Neural progenitor cell (in vitro differentiated cells): ENCODE data around the gene CARD19.
"Not testable (repeated sequence)": the region's sequence is repeated elsewhere in the genome, so short reads cannot be mapped to it uniquely, and the experiment has no call there.

Source experiments
- EZH2 ChIP-seq: fragments of 200-600 bp; sonication (generic); IDR thresholded peaks from 2 replicates; pipeline ENCODE4 v1.6.1; 2017; ENCODE audit warnings: antibody characterized with exemption, mild to moderate bottlenecking, moderate library complexity
- EZH2phosphoT487 ChIP-seq: fragments of 200-600 bp; sonication (generic); IDR thresholded peaks from 2 replicates; pipeline ENCODE4 v1.6.1; 2017; ENCODE audit warnings: antibody characterized with exemption
- TF ChIP-seq, protein P1 (sequence below): fragments of 200-600 bp; sonication (generic); IDR thresholded peaks from 2 replicates; pipeline ENCODE4 v1.5.1; 2017; ENCODE audit warnings: antibody characterized with exemption, mild to moderate bottlenecking

DNA sequence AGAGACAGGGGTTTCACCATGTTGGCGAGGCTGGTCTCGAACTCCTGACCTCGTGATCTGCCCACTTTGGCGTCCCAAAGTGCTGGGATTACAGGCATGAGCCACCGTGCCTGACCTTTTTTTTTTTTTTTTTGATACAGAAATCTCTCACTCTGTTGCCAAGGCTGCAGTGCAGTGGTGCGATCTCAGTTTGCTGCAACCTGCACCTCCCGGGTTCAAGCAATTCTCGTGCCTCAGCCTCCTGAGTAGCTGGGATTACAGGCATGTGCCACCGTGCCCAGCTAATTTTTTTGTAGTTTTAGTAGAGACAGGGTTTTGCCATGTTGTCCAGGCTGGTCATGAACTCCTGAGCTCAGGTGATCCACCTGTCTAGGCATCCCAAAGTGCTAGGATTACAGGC lies 21.5 kb downstream of the CARD19 start:
- TF ChIP-seq, protein P1, sequence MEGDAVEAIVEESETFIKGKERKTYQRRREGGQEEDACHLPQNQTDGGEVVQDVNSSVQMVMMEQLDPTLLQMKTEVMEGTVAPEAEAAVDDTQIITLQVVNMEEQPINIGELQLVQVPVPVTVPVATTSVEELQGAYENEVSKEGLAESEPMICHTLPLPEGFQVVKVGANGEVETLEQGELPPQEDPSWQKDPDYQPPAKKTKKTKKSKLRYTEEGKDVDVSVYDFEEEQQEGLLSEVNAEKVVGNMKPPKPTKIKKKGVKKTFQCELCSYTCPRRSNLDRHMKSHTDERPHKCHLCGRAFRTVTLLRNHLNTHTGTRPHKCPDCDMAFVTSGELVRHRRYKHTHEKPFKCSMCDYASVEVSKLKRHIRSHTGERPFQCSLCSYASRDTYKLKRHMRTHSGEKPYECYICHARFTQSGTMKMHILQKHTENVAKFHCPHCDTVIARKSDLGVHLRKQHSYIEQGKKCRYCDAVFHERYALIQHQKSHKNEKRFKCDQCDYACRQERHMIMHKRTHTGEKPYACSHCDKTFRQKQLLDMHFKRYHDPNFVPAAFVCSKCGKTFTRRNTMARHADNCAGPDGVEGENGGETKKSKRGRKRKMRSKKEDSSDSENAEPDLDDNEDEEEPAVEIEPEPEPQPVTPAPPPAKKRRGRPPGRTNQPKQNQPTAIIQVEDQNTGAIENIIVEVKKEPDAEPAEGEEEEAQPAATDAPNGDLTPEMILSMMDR = not testable (repeated sequence)
- not testable (repeated sequence) for TF ChIP-seq EZH2, EZH2phosphoT487
